Activated T-cell treated with anti-CD3 and anti-CD28 coated beads for 4 hours (primary cell): ENCODE data around the gene NRXN3.

Experiments used
- DNase-seq: peaks from one replicate; pipeline ENCODE4 v3.0.0-alpha.2; 2020

Gene NRXN3

GRCh38 chr14:79904497-79904896, 1734.3 kb downstream of the NRXN3 start:
- DNase-seq, result no peak

- no peak for DNase-seq
These were observed 1736.8 kb downstream of the NRXN3 start for GRCh38 chr14:79906994-79907393.

GRCh38 chr14:79910086-79910485, 1739.9 kb downstream of the NRXN3 start:
- no peak for DNase-seq

- no peak for DNase-seq
These were observed 1741.6 kb downstream of the NRXN3 start for GRCh38 chr14:79911744-79912143.

- DNase-seq, result no peak
These were observed 1744.4 kb downstream of the NRXN3 start for GRCh38 chr14:79914595-79914994.

GRCh38 chr14:79915406-79915805, 1745.2 kb downstream of the NRXN3 start:
- no peak for DNase-seq

GRCh38 chr14:79916281-79916680, 1746.1 kb downstream of the NRXN3 start:
- DNase-seq, result no peak

GRCh38 chr14:79916892-79917291, 1746.7 kb downstream of the NRXN3 start:
- DNase-seq, result no peak
